PC-9 (cell line): ENCODE results near the gene KRTAP21-1.

Source experiments
- CTCF ChIP-seq: fragments of 200-600 bp; sonication (generic); conservative IDR thresholded peaks from 2 replicates; pipeline ENCODE4 v1.6.1; 2017; ENCODE audit warnings: mixed run types, antibody characterized with exemption, mild to moderate bottlenecking, moderate library complexity
- EZH2 ChIP-seq: fragments of 200-600 bp; sonication (generic); IDR thresholded peaks from 2 replicates; pipeline ENCODE4 v1.8.0; 2017; ENCODE audit warnings: antibody characterized with exemption, low read depth

DNA sequence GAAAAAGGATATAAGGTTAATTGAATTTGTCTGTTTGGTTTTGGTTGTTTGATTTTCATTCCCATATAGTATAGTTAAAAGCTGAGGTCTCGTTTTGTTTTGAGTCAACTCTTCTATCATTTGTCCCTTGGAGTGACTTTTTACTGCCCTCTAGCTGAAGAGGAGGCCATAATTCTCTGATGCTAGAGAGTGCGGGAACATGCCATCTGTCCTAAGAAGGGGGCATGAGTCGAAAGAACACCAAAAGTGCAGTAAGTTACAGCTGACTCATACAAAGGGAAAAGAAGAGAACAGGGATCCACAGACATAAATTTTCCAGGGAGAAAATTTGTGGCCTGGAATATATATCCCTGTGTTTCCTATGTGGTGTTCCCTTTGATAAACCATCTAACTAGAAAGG, 40.8 kb downstream of the KRTAP21-1 start:
- TF ChIP-seq CTCF, result no peak
- no peak for TF ChIP-seq EZH2
